Effector memory CD8-positive, alpha-beta T cell (primary cell): ENCODE measurements around the gene MRPL44.
A peak's percentile ranks its signal among the peaks of the same experiment; 100 is the strongest.

ENCODE experiments used
- ATAC-seq: fragments of 150-1000 bp; cut with Tn5 transposase; replicated peaks from 2 replicates; pipeline ENCODE4 v1.10.0; 2021; ENCODE audit warnings: mild to moderate bottlenecking, moderate library complexity
- DNase-seq, 3 experiments: peaks; one replicate each; pipeline ENCODE4 v3.0.0; 2021
- H3K27ac Mint-ChIP-seq, 2 donors: one replicate each; pipeline ENCODE4 v1.8.0; 2022; ENCODE audit warnings: mild to moderate bottlenecking in 2 of 2, mixed read lengths in 2 of 2, moderate library complexity in 2 of 2
- H3K27me3 Mint-ChIP-seq, 2 donors: one replicate each; pipeline ENCODE4 v1.8.0; 2022; ENCODE audit warnings: mixed read lengths in 2 of 2
- H3K36me3 Mint-ChIP-seq: one replicate; pipeline ENCODE4 v1.8.0; 2022; ENCODE audit warnings: mild to moderate bottlenecking, moderate library complexity, mixed read lengths; ENCODE audit not compliant: insufficient read depth
- H3K4me1 Mint-ChIP-seq, 2 donors: one replicate each; pipeline ENCODE4 v1.8.0; 2022; ENCODE audit warnings: low read depth in 2 of 2, mixed read lengths in 2 of 2
- H3K4me3 Mint-ChIP-seq, 2 donors: one replicate each; pipeline ENCODE4 v1.8.0; 2022; ENCODE audit warnings: mild to moderate bottlenecking in 2 of 2, mixed read lengths in 2 of 2, moderate library complexity in 2 of 2
- H3K9me3 Mint-ChIP-seq, 2 donors: one replicate each; pipeline ENCODE4 v1.8.0; 2022; ENCODE audit warnings: mixed read lengths in 2 of 2

The MRPL44 gene

DNA sequence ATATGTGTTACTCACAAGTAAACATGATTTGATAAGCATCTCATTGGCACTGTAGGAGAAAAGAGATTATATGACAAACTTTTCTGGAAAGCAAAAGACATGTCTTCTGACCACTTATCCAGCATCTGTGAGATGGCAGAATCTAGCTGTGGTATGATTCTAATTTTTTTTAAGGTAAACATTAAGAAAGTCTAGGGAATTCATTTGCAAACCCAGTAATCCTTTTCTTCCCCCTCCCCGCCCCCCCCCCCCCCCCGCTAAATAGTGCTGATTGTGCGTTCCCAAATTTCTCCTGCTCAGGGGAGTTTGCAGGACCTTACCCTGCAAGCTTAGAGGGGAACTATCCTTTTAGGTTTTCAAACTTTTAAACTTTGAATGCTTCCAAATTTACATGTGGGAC, 12.1 kb downstream of the MRPL44 start:
- Mint-ChIP-seq H3K4me1 (peaks cover 3 to 8% of the 10 kb centered on the region in 2 donors), H3K4me3 (no peak overlapping the region), H3K9me3 (no peaks in the 10 kb centered on the region), H3K36me3 (peaks cover 43% of the 10 kb centered on the region), H3K27me3 (no peaks in the 10 kb centered on the region), H3K27ac (no peak overlapping the region)
- DNase-seq (no peak), ATAC-seq (no peak)

GRCh38 chr2:223969856-223970255, 12.6 kb downstream of the MRPL44 start:
- Mint-ChIP-seq H3K27ac (no peak overlapping the region), H3K4me3 (no peak overlapping the region), H3K9me3 (no peaks in the 10 kb centered on the region), H3K4me1 (peaks cover 3 to 8% of the 10 kb centered on the region in 2 donors), H3K27me3 (no peaks in the 10 kb centered on the region), H3K36me3 (peaks cover 39% of the 10 kb centered on the region)
- no peak for DNase-seq
- ATAC-seq = no peak

GRCh38 chr2:223970343-223971128, 13.3 kb downstream of the MRPL44 start:
- DNase-seq (peak; percentile 58 to 70 (median 64)), ATAC-seq (peak; percentile 66)
- Mint-ChIP-seq H3K4me1 (peaks cover 3 to 8% of the 10 kb centered on the region in 2 donors), H3K27ac (no peak overlapping the region), H3K36me3 (peaks cover 32% of the 10 kb centered on the region), H3K4me3 (no peak overlapping the region), H3K27me3 (no peaks in the 10 kb centered on the region), H3K9me3 (no peaks in the 10 kb centered on the region)

DNA sequence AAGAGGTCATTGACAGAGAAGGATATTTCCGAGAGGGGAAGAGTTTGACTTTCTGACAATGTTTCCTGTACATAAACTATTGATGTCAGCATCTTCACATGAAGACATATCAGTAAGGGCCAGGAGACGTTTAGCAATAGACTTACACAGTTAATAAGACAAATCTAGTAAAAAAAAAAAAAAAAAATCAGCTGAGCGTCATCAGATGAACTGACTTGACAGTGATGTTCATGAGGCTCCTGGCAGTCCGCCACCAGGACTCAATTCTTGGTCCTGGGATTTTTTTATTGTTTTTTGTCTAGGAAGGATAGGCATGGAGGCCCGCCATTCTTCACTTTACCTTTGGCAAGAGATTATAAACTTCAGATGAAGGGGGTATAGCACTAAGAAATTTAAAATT, 14.5 kb downstream of the MRPL44 start:
- no peak for ATAC-seq
- Mint-ChIP-seq H3K4me1 (peaks cover 3 to 8% of the 10 kb centered on the region in 2 donors), H3K36me3 (peaks cover 20% of the 10 kb centered on the region), H3K27ac (no peak overlapping the region), H3K4me3 (no peak overlapping the region), H3K27me3 (no peaks in the 10 kb centered on the region), H3K9me3 (no peaks in the 10 kb centered on the region)
- DNase-seq = no peak

GRCh38 chr2:223972656-223973102, 15.4 kb downstream of the MRPL44 start:
- peaks cover 3 to 8% of the 10 kb centered on the region in 2 donors for H3K4me1 Mint-ChIP-seq

GRCh38 chr2:223973606-223974005, 16.3 kb downstream of the MRPL44 start:
- ATAC-seq (no peak), DNase-seq (no peak)
- Mint-ChIP-seq H3K36me3 (peaks cover 1% of the 10 kb centered on the region), H3K9me3 (no peaks in the 10 kb centered on the region), H3K4me1 (peaks cover 3 to 8% of the 10 kb centered on the region in 2 donors), H3K27me3 (no peaks in the 10 kb centered on the region), H3K27ac (no peak overlapping the region), H3K4me3 (no peak overlapping the region)

More at GRCh38 chr2:223972656-223973102, 15.4 kb downstream of the MRPL44 start:
- ATAC-seq = no peak
- Mint-ChIP-seq H3K27ac (no peak overlapping the region), H3K36me3 (peaks cover 10% of the 10 kb centered on the region), H3K27me3 (no peaks in the 10 kb centered on the region), H3K4me3 (no peak overlapping the region), H3K9me3 (no peaks in the 10 kb centered on the region)
- no peak for DNase-seq

- H3K4me1 Mint-ChIP-seq = no peaks in the 10 kb centered on the region
- H3K9me3 Mint-ChIP-seq = no peaks in the 10 kb centered on the region
- H3K4me3 Mint-ChIP-seq = no peak overlapping the region
- DNase-seq (no peak), ATAC-seq (no peak)
- no peaks in the 10 kb centered on the region for H3K36me3 Mint-ChIP-seq
- no peak overlapping the region for H3K27ac Mint-ChIP-seq
- H3K27me3 Mint-ChIP-seq = no peaks in the 10 kb centered on the region
Observed at GRCh38 chr2:223976635-223977226, 19.5 kb downstream of the MRPL44 start.

DNA sequence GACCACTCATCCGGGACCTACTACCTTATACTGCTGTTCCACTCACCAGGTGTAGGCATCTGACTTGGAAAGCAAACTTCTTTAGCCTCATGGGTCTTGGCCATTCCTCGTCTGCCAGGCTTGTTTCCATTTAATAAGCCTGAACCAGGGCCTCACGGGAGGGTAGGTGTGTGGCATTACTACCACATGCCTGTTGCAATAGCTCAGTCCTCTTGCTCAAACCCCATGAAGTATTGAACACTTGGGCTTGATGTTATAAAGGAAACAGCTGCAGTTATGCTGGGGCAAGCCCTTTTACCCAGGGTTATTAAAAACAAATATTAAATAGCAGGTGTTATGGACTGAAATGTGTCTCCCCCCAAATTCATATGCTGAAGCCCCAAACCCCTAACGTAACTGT, 21.2 kb downstream of the MRPL44 start:
- no peaks in the 10 kb centered on the region for H3K9me3 Mint-ChIP-seq
- H3K27me3 Mint-ChIP-seq = no peaks in the 10 kb centered on the region
- no peaks in the 10 kb centered on the region for H3K4me1 Mint-ChIP-seq
- H3K27ac Mint-ChIP-seq = no peak overlapping the region
- ATAC-seq (no peak), DNase-seq (no peak)
- no peaks in the 10 kb centered on the region for H3K36me3 Mint-ChIP-seq
- H3K4me3 Mint-ChIP-seq = no peak overlapping the region

DNA sequence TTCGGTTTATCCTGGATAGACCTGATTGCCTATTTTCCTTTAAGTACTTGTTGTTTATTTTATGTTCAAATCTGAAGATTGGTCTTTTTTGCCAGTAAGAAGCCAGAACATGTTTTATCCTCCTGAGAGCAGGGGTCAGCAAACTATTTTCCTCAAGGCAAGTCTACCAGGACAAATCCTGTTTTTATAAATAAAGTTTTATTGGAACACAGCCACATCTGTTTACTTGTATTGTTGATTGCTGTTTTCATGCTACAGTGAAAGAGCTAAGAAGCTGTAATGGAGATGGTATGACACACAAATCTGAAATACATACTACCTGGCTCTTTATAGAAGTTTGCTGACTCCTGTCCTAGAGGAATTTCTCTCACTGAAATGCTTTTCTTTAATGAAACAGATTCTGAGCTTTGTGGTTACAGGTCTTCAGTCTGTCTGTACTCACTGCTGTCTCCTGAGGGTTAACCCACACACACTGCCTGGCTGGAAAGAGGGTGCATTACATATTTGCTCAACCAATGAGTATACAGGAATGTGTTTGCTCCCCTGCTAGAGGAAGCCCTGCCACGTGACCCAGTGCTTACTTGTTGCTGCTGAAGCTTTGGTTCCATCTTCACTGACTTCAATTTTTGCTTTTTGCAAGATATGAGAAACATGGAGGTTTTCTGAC, 22.6 kb downstream of the MRPL44 start:
- Mint-ChIP-seq H3K27me3 (peaks cover 5 to 8% of the 10 kb centered on the region in 2 donors), H3K9me3 (no peaks in the 10 kb centered on the region), H3K36me3 (no peaks in the 10 kb centered on the region), H3K27ac (no peak overlapping the region), H3K4me3 (no peak overlapping the region), H3K4me1 (no peaks in the 10 kb centered on the region)
- ATAC-seq = no peak
- DNase-seq = no peak

- no peaks in the 10 kb centered on the region for H3K36me3 Mint-ChIP-seq
Observed at GRCh38 chr2:223980397-223980735, 23.1 kb downstream of the MRPL44 start.

DNA sequence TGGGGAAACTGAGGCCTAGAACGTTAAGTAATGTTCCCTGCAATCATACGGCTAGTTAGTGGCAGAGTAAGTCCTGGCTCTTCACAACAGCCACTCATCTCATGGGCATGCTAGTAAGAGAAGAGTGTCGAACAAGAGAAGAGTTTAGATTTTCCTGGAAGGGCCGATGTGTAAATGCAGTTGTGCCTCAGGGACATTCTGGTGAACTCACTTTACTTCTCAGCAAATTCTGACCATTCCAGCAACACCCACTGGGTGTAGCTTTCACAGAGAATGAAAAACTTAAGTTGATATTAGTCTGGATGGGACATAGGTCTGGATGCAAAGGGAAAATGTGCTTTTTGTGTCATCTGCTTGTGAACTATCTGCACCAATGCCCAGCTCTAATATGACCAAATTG, 23.5 kb downstream of the MRPL44 start:
- DNase-seq (no peak), ATAC-seq (no peak)
- no peaks in the 10 kb centered on the region for H3K9me3 Mint-ChIP-seq
- no peaks in the 10 kb centered on the region for H3K4me1 Mint-ChIP-seq
- no peaks in the 10 kb centered on the region for H3K36me3 Mint-ChIP-seq
- H3K4me3 Mint-ChIP-seq = no peak overlapping the region
- H3K27ac Mint-ChIP-seq = no peak overlapping the region
- H3K27me3 Mint-ChIP-seq = peaks cover 9 to 16% of the 10 kb centered on the region in 2 donors

More at GRCh38 chr2:223980397-223980735, 23.1 kb downstream of the MRPL44 start:
- Mint-ChIP-seq H3K9me3 (no peaks in the 10 kb centered on the region), H3K4me1 (no peaks in the 10 kb centered on the region), H3K27ac (no peak overlapping the region), H3K27me3 (peaks cover 6 to 12% of the 10 kb centered on the region in 2 donors), H3K4me3 (no peak overlapping the region)
- ATAC-seq (no peak), DNase-seq (no peak)

DNA sequence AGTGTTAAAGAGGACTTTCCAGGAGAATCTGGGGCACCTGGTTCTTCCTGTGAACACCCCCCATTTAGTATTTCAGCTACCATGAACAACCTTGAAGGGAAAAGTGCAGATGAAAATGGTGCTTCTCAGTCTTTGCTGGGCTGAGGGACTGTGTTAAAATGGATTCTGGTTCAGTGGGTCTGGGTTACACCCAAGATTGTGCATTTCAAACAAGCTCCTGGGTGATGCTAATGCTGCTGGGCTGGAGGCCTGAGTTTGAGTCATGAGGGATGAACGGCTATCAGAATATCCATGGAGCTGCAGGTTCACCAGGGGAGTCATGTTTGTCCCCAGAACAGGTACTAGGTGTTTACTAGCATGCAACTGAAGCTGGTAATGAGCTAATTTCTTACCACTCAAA, 24.0 kb downstream of the MRPL44 start:
- ATAC-seq (no peak), DNase-seq (no peak)
- peaks cover 14 to 20% of the 10 kb centered on the region in 2 donors for H3K27me3 Mint-ChIP-seq
- H3K36me3 Mint-ChIP-seq = no peaks in the 10 kb centered on the region
- no peaks in the 10 kb centered on the region for H3K9me3 Mint-ChIP-seq
- no peak overlapping the region for H3K27ac Mint-ChIP-seq
- no peaks in the 10 kb centered on the region for H3K4me1 Mint-ChIP-seq
- no peak overlapping the region for H3K4me3 Mint-ChIP-seq

DNA sequence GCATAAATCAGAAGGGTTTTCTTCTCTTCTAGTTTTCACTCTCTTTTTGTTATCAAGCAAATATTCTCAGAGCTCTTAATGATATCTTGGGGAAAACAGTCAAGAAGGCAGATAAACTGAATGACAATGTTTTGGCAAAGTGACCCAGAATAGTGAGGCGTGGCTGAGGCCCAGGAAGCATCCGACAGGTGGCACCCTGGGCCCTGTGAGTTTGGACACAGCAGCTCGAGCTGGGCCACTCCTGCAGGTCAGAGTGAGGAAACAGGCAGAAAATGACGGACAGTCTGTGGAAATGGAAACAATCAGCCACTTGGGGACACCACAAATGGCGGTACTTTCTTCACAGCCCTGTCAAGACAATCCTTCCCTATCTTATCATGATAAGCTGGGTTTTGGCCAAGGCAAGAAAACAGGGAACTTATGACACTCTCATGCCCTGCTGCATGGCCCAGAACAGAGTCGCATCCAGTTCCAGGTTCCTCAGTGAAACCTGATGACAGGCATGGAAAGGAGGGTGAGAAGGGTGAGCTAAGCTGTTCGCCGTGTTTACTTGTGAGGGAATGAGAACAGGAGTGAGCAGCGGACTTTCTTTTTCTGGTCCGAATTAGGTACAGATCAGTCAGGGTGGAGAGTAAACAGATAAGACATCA, 32.1 kb downstream of the MRPL44 start:
- peaks cover 34 to 62% of the 10 kb centered on the region in 2 donors for H3K27me3 Mint-ChIP-seq
- no peaks in the 10 kb centered on the region for H3K4me1 Mint-ChIP-seq
- no peak for ATAC-seq
- no peaks in the 10 kb centered on the region for H3K36me3 Mint-ChIP-seq
- no peak for DNase-seq
- no peaks in the 10 kb centered on the region for H3K9me3 Mint-ChIP-seq
- H3K27ac Mint-ChIP-seq = peak overlapping the region in 1 of 2 donors; percentile 72
- H3K4me3 Mint-ChIP-seq = no peak overlapping the region
